NCI-H446 (cell line): Measurements from ENCODE around the gene ETS1.
"Not testable (repeated sequence)": the region's sequence is repeated elsewhere in the genome, so short reads cannot be mapped to it uniquely, and the experiment has no call there.

ENCODE experiments used
- DNase-seq, 2 experiments: peaks; one replicate each; lab custom pipeline; 2025; lab: John Stamatoyannopoulos, UW

The ETS1 gene

DNA sequence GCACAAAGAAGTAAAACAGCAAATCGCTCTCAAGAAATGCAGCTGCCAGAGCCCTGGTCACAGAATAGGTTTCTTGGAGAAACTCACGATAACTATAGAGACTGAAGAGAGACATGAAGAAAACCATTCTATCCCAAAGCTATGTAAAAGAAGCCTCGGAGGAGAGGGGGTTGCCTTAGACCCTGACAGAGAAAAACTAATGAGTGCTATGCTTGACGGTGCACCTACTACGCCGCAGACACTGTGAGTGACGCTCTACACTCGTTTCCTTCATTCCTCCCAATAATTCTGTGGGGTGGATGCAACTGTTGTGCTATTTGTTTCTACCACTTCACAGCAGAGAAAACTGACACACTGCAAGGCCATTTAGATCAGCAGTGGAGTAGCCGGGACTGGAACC is 121.8 kb downstream of the ETS1 start:
- DNase-seq = no peak

DNA sequence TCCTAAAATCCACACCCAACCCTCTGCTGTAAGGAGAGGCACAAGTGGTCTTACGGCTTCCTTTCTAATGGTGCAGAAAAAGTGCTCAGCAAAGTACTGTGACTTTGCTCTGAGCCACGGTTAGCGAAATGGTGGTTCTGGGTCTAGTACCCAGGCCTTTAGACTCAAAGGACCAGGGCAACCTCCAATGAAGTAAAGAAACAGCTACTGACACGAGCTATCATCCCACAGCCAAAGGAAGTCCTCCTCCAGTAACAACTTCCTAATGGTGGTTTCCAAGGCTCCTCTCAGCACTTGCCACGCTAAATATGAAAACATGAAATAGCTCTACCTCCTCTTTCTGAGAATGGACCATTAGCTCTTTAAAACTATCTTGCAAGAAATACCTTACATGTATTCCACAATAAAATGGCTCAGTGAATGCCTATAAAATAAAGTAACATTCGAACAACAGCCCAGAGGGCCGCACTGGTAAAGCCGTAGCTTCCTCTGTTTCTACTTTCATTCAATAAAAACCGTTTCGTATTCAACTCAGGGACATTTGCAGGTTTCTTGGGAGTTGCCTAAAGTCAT is 122.4 kb downstream of the ETS1 start:
- DNase-seq = no peak

DNA sequence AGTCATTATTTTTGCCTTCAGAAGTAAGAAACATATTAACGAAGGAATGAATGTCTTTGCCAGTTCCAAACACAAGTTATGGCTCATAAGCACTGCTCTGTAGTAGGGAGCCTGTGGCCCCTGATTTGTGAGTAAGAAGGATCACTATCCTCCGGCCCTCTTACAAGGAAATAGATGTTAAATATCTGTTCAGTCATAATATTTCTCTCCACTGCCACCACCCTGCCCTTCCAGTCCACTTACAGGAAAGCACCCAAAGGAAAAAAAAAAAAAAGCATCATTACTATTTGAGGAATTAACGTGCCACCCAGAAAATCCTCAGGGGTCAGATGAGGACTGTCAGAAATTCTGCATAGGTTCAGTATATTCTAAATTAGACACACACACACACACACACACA is 123.4 kb downstream of the ETS1 start:
- DNase-seq = no peak

DNA sequence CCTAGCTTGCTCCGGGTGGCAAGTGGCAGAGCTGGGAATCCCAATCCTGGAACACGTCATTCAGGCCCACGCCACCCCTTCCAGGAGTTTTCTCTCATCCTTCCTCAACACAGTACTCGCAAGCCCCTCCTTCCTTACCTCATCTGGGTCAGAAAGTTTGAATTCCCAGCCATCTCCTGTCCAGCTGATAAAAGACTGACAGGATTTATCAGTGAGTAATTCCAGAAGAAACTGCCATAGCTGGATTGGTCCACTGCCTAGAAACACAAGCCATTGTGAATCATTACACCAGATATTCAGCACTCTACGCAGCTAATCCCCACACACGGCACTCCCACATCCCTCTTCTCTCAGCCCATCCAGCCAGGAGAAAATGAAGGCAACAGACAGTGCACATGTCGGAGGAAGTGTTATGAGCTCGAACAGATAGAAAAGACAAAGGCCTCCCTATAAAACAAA is 124.0 kb downstream of the ETS1 start:
- DNase-seq = no peak

DNA sequence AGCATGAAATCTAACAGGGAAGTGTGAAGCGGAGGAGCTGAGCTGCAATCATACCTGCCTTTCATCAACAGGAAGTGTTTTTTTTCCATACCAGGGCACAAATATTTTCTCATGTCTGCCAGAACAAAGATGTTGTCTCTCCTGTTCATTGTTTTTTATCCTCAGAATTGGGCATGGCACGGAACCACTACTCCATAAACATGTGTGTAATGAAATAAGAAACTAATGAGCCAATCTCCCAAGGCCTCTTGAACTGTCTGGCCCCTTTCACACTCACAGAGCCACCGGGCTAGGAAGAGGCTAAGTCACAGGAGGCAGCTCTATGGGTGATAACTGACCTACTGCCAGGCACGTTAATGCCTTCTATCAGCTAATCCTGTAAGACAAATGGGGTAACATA is 124.4 kb downstream of the ETS1 start:
- no peak for DNase-seq

DNA sequence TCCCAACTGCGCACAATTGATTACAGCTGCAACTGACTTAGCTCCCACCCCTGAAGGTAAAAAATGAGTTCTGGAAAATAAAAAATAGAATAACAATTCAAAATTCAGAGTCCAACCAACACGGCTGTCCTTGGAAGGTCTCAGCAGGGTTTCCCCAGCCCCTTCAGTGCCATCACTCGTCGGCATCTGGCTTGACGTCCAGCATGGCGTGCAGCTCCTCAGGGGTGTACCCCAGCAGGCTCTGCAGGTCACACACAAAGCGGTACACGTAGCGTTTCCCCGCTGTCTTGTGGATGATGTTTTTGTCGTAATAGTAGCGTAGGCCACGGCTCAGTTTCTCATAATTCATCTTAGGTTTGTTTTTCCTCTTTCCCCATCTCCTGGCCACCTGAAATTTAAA is 125.2 kb downstream of the ETS1 start:
- DNase-seq = no peak

DNA sequence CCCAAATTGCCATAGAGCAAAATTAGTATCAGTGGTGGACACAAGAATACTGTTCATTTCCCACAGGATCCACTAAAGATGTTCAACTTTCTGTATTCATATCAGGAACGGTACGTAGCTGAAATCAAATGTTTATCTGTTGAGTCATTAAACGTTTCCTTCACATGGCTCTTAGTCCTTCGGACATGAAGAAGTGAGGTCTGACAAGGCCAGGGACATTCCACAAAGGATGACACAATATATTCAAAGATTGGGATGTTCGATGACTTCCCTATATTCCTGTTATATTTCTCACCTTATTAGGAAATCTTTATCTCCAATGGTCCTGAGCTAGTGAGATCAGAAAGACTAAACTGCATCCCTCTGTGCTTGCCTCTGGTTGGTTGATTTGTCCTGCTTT is 129.0 kb downstream of the ETS1 start:
- DNase-seq = no peak

DNA sequence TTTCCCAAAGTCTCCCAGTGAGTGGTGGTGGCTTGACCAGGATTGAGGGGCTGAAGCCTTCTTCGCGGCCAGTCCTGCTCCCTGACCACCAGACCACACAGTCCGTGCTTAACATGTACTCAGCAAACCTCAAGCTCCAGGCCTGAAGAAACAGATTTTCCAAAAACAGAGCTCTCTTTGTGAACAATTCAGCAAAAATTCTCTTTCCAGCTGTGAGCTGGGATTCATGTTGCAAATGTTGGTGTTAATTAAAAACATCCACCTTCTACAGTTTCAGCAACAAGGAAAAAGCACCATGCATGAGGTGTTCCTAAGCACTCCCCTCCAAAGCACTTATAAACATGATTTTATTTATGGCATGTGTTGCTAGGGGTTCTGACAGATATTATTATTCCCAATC is 129.5 kb downstream of the ETS1 start:
- no peak for DNase-seq

DNA sequence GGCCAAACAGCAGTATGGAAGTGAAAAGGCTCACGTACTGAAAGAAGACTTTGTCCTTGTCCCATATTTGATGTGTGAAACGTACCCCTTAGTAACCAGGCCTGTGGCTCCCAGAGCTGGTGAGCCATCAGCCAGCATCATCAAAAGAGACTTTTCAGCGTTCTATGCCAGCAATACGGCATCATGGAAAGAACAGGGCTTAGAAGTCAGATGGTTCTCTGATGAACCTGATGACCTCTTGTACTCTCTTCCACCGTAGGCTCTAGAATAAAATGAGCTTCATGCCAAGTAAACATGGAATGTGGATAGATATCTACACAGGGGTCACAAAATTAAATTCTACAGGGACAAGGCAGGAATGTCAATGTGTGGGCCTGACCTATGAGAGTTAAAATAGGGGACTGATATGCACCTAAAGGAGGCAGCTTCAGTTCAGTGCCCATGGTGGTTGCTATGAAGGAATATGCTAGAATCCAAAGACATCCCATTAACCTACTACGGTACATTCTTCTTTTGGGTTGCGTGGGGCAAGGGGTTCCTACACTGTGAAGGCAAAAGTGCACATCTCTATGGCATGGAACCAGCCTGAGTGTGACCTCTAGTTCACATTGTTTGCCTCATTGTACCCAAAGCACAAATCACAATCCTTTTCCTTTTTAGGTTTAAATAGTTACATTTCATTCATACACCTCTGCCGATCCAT is 130.6 kb downstream of the ETS1 start:
- no peak for DNase-seq

DNA sequence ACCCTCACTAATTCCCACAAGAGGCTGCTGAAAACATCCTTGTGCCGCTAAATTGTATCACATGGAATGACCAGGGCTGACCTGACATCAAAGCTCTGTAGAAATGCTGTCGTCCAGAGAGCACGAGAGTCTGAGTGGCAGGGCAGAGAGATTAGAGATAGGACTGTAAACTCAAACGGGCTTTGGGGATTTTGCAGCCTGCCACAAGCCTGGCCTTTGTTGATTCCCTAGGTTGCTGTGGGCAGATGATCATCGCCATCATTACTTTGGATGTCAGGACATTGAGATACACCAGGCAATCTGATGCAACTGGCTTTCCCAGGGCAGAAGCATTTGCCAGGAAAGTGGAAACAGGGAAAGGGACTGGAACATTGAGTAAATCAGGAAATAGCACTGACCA is 131.6 kb downstream of the ETS1 start:
- DNase-seq = no peak

DNA sequence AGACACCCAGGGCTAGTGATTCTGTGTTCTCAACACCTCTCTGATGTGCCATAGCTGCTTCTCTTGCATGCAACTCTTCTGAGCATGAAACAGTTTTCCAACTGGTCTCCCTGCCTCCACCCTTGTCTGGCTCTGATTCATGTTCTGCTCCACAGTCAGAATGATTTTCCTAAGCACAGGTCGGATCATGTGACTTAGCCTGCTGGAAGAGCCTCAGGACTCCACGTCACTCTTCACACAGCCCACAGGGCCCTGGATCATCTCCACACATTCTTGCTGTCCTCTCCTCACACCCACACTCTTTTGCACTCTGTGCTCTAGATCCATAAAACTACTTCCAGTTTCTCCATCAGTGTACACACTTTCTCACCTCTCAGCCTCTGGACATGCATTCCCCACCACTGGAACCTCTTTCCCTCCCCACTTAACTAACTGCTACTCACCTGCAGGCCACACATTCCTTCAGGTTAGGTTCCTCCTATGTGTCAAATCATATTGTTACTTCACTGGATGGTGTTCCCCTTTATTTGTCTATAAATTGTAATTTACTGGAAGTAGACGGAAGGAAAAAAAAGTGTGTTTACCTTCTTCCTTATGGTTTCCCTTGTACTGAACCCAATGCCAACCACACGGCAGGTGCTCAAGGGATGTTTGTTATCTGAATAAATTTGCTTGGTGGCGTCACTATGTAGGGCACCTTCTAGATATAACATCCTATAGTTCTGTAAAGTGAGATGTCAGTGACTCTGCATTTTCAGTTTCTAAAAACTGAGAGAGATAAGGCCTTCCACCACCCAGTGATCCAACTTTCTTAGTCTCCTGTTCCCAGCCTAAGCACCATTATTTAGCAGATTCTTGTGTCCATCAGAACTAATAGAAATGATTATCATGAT is 133.7 kb downstream of the ETS1 start:
- DNase-seq = no peak

DNA sequence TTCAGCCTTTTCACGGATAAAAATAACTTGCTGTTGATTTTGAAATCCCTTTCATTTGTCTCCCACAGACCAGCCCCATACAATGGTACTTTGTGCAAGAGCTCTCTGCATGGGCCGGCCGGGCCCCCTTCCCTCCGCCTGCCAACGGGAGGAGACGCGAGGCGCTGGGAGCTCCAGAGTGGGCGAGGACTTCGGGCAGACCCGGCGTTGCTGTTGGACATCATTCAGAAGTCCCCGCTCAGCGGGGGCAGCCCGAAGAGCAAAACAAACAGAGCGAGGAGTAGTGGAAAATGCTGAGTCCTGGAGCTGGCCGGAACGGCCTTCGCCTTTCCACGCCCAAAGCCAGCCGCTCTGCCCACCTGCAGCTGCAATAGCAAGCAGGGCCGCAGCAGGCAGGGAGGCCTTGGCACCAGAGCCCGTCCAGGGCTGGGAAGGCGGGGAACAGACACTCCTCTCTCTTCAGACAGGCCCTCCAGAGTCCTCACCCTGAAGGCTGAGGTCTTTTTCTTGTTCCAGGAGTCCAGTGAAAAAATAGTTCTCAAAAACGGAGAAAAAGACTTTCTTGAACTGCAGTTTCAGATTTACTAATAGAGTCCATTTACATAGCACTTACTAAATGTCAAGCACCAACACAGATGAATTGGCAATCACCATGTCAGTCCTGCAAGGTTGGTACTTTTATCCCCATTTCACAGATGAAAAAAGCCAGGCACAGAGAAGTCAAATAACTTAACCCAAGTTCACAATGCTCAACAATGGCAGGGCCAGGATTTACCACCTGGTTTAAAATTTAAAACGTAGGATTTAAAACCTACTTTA is 135.5 kb downstream of the ETS1 start:
- DNase-seq = no peak

DNA sequence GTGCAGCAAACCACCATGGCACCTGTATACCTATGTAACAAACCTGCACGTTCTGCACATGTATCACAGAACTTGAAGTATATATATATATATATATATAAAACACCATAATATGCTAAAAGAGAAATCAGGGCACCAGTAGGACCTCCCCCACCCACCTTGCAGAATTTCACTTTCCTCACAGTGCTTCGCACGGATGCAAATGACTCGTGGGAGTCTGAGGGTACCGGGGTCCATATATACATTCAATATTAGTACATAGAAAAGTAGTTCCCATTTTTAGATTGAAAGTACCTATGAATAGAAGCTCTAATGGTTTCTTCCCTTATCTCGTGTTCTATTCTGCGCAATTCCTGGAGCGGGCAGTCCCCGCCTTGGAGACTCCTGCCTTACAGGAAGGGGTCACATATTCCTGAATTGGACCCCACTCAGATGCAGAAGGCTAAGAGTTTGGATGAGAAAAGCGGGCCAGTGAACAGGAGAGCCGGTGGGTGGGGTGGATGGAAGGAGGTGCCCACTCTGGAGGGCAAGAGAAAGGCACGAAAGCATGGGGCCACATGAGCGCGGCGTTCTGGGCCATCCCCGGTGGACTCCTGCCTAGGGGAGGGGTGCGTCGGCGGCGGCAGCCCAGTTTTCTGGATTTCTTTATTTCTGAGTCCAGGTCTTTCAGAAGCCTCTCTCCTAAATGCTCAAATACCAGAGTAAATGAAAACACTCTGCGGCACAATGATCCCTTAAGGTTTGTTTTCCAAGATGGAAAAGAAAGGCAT is 136.3 kb downstream of the ETS1 start:
- DNase-seq = no peak

DNA sequence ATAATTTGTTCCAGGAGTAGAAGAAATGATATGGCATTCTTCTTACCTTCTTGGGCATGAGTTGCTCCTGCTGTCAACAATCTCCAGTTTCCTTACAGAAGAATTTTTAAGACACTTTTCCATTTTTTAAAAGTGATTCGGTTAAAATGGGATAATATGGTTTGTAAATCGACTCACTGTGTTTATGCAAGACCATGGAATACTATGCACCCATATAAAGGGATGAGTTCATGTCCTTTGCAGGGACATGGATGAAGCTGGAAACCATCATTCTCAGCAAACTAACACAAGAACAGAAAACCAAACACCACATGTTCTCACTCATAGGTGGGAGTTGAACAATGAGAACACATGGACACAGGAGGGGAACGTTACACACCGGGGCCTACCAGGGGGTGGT is 136.9 kb downstream of the ETS1 start:
- DNase-seq = not testable (repeated sequence)

DNA sequence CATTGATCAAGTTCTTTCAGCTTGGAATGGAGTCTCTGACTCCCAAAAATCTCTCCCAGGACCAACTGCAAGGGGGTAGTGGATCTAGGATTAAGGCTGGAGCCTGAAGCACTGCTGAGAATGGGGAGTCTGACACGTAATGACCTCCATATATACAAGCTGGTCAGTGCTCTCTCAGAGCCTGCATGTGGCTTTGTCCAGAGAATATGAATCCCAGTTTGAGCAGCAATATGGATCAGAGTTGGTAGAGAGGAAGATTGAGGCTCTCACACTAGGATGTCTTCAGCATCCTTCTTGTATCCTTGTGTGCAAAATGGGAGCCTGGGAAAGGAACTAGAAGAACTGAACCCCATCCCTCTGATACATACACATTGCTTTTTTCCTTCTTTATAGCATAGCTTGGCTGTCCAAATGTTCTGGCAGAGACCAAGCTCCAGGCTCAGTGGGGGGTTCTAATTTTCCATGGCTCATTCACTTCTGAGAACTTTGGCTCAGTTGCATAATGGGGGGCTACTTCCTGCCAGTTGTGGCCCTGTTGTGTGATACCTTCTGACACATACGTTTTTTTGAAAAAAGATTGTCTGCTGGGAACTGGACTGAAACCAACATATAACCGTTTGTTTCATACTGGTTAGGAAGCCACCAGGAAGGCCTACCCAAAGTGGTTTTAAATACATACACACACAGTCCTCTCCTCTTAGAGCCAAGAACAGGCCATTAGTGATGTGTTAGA is 138.2 kb downstream of the ETS1 start:
- no peak for DNase-seq

DNA sequence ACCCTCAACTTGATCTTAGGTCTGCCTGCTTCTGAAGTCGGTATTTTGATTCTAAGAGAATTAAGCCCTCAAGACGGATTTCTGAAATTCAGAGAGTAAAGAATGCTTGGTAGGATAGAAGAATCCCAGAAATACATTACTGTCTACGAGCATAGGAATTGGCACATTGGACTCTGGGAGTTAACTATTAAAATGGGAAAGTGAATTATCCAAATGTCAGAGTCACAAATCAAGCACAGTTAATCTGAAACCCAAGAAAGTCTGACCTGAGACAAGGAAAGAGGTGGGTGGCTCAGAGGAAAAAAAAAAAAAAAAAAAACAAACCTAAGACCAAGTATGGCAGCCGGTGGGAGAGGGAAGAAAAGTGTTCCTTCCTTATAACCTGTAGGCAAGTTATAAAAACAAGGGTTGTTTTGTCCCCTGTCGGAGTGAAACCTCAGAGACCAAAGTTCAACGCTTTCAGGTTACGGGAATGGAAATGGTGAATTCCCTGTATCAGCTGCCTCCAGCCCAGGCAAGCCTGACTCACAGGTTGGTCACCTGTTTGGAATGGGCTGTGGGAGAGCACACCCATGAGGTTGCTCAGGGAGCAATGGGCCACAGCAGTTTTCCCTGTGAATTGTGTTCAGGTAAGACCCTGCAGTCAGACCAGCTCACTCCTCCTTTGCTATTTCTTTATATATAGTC is 139.0 kb downstream of the ETS1 start:
- no peak for DNase-seq

DNA sequence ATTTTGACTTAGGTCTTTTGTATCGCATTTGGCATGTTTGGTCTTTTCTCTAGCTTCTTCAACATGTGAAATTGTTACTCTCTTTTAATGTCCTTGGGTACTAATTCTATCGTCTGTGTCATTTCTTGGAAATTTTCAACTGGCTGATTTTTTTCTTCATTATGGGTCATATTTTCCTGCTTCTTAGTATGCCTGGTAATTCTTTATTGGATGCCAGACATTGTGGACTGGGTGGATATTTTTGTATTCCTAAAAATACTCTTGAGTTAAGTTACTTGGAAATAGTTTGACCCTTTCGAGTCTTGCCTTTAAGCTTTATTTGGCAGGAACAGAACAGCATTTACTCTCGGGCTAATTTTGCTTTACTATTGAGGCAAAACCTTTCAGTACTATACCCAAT is 140.1 kb downstream of the ETS1 start:
- DNase-seq = no peak

DNA sequence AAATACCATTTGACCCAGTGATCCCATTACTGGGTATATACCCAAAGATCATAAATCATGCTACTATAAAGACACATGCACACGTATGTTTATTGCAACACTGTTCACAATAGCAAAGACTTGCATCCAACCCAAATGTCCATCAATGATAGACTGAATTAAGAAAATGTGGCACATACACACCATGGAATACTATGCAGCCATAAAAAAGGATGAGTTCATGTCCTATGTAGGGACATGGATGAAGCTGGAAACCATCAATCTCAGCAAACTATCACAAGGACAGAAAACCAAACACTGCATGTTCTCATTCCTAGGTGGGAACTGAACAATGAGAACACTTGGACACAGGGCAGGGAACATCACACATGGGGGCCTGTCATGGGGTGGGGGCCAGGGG is 141.4 kb downstream of the ETS1 start:
- not testable (repeated sequence) for DNase-seq

DNA sequence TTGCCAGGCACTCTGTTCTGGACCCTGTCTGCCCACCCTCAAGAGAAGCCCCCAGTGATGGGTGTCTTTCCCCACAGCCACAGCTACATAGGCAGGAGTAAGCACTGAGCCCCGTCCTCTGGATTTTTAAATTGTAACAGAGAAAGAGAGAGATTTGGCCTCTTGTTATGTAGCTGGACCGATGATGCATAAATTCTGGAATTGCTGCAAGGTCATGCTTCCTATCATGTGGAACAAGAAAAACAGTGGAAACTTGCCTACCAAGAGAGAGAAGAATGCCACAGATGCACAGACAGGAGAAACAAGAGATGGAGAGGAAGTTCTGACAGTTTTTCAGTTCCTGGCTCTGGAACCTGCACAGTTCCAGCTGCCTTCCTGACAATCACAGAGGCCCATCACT is 150.2 kb downstream of the ETS1 start:
- DNase-seq = no peak

DNA sequence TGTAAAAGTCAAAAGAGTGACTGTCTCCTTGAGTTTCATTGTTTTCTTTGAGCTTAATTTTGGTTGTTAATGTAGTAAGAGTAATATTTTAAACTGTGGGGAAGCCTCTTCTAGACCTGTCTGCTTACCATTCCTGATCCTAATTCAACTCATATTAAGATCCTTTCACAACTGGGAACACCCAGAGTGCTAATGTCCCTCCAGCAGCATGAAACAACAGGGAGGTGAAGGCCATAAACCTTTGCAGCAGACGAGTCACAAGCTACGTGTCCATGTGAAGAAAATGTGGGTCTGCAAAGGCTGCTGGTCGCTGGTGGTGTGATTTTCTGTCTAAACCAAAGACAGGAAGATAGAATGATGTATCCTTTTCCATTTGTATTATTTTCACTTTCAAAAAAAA is 152.5 kb downstream of the ETS1 start:
- no peak for DNase-seq
